AG20443 (cell line): ENCODE measurements around the gene MBNL1.
"Not testable (repeated sequence)": the region's sequence is repeated elsewhere in the genome, so short reads cannot be mapped to it uniquely, and the experiment has no call there.

ENCODE experiments used
- DNase-seq: peaks from one replicate; pipeline ENCODE4 v3.0.0; 2012; ENCODE audit warnings: low spot score, mixed read lengths

The MBNL1 gene

GRCh38 chr3:152377184-152377570 lies 108.4 kb downstream of the MBNL1 start:
- DNase-seq = no peak

- DNase-seq = no peak
Observed at GRCh38 chr3:152379415-152380042, 110.8 kb downstream of the MBNL1 start.

GRCh38 chr3:152380043-152380442 lies 111.3 kb downstream of the MBNL1 start:
- no peak for DNase-seq

- DNase-seq = no peak
Observed at GRCh38 chr3:152381881-152382295, 113.2 kb downstream of the MBNL1 start.

GRCh38 chr3:152382312-152383135 lies 113.8 kb downstream of the MBNL1 start:
- no peak for DNase-seq

GRCh38 chr3:152383136-152383606 lies 114.4 kb downstream of the MBNL1 start:
- no peak for DNase-seq

GRCh38 chr3:152384412-152384811 lies 115.7 kb downstream of the MBNL1 start:
- no peak for DNase-seq

- DNase-seq = peak; percentile 30
Observed at GRCh38 chr3:152385761-152386160, 117.0 kb downstream of the MBNL1 start.

GRCh38 chr3:152386208-152386607 lies 117.5 kb downstream of the MBNL1 start:
- no peak for DNase-seq

GRCh38 chr3:152388631-152389030 lies 119.9 kb downstream of the MBNL1 start:
- no peak for DNase-seq

- DNase-seq = no peak
Observed at GRCh38 chr3:152389316-152389934, 120.7 kb downstream of the MBNL1 start.

GRCh38 chr3:152390647-152391046 lies 121.9 kb downstream of the MBNL1 start:
- no peak for DNase-seq

- no peak for DNase-seq
Observed at GRCh38 chr3:152391671-152392070, 122.9 kb downstream of the MBNL1 start.

- peak; percentile 11 for DNase-seq
Observed at GRCh38 chr3:152392272-152392880, 123.6 kb downstream of the MBNL1 start.

GRCh38 chr3:152394246-152394645 lies 125.5 kb downstream of the MBNL1 start:
- no peak for DNase-seq

- no peak for DNase-seq
Observed at GRCh38 chr3:152395764-152396163, 127.0 kb downstream of the MBNL1 start.

- DNase-seq = peak; percentile 10
Observed at GRCh38 chr3:152396867-152397266, 128.1 kb downstream of the MBNL1 start.

GRCh38 chr3:152397348-152397747 lies 128.6 kb downstream of the MBNL1 start:
- DNase-seq = not testable (repeated sequence)

GRCh38 chr3:152398495-152398894 lies 129.8 kb downstream of the MBNL1 start:
- no peak for DNase-seq

GRCh38 chr3:152399374-152399773 lies 130.6 kb downstream of the MBNL1 start:
- DNase-seq = no peak

- DNase-seq = peak; percentile 17
Observed at GRCh38 chr3:152400887-152401286, 132.2 kb downstream of the MBNL1 start.

- no peak for DNase-seq
Observed at GRCh38 chr3:152402695-152403451, 134.1 kb downstream of the MBNL1 start.
